HepG2 (cell line): ENCODE data around the gene SEC24D. TPM values are rescaled to one million over a fixed set of nuclear protein-coding genes. Genes with fewer than 3 reads are reported as not detected.

Source experiments
- ATAC-seq: fragments of 200-7000 bp; cut with Tn5 transposase; 3 replicates; pipeline ENCODE4 v1.9.1; 2020; ENCODE audit warnings: mild to moderate bottlenecking, moderate library complexity
- BruUV-seq: library from RNA; stranded (reverse); fragments of 400-500 nt; replicated peaks from 2 replicates; lab custom pipeline; 2021; lab: Mats Ljungman, UMichigan
- CTCF ChIA-PET: fragments of 300-600 bp; formaldehyde crosslinking; extraction: SDS; loops from one replicate; lab custom pipeline; 2021; ENCODE audit warnings: low total read pairs, inconsistent platforms, low intra/inter-chr PET ratio; lab: Yijun Ruan, JAX
- POLR2A ChIA-PET: fragments of 350-600 bp; sonication (Branson Sonifier 250); formaldehyde crosslinking; loops from one replicate; lab custom pipeline; 2020; ENCODE audit warnings: antibody characterized with exemption, inconsistent platforms; lab: Yijun Ruan, JAX
- DNase-seq: peaks from one replicate; pipeline ENCODE4 v3.0.0-alpha.2; 2015; ENCODE audit warnings: low spot score
- FAIRE-seq: peaks from 3 replicates; lab custom pipeline; 2011; peaks lifted over from hg19 to GRCh38; lab: Jason Lieb, UNC
- H2AFZ ChIP-seq: one replicate; pipeline ENCODE4 v1.6.1; 2011; ENCODE audit warnings: low read length, inconsistent platforms
- H3K27ac ChIP-seq: fragments of 300-600 bp; 3 replicates; pipeline ENCODE4 v1.8.0; 2011; ENCODE audit warnings: mixed run types, mild to moderate bottlenecking, mixed read lengths, low read length, inconsistent platforms; ENCODE audit not compliant: insufficient read depth; ENCODE audit errors: extremely low read length
- H3K27me3 ChIP-seq, 2 experiments: fragments of 200-600 bp in 1 of 2; 2 replicates in 1 of 2; 3 replicates in 1 of 2; pipeline versions ENCODE4 v1.6.0 to v1.8.0; 2011; ENCODE audit warnings: low read length in 2 of 2, mild to moderate bottlenecking in 2 of 2, moderate library complexity in 2 of 2, inconsistent platforms in 1 of 2; ENCODE audit not compliant: insufficient read depth in 2 of 2, control insufficient read depth in 1 of 2
- H3K36me3 ChIP-seq, 2 experiments: fragments of 200-600 bp in 1 of 2; replicated peaks in 1 of 2; 2 replicates in 1 of 2; 3 replicates in 1 of 2; pipeline versions ENCODE4 v1.5.1 to v1.8.0; 2011; ENCODE audit warnings: low read length in 2 of 2, inconsistent platforms in 1 of 2; ENCODE audit not compliant: insufficient read depth in 2 of 2, control insufficient read depth in 1 of 2
- H3K4me1 ChIP-seq: 2 replicates; pipeline ENCODE4 v1.5.1; 2012; ENCODE audit warnings: low read length, inconsistent platforms; ENCODE audit not compliant: insufficient read depth
- H3K4me2 ChIP-seq: 2 replicates; pipeline ENCODE4 v1.6.0; 2011; ENCODE audit warnings: low read depth, low read length, inconsistent platforms
- H3K4me3 ChIP-seq, 3 experiments: fragments of 200-600 bp in 1 of 3; sonication (generic), shearing (Covaris generic) in 1 of 3; replicated peaks in 1 of 3; 2 replicates each; pipeline ENCODE4 v1.5.1; 2011 to 2016; ENCODE audit warnings: low read length in 3 of 3, inconsistent platforms in 2 of 3, low read depth in 2 of 3, mild to moderate bottlenecking in 2 of 3, control low read depth in 1 of 3, mixed read lengths in 1 of 3; ENCODE audit not compliant: insufficient read depth in 1 of 3
- H3K79me2 ChIP-seq: one replicate; pipeline ENCODE4 v1.6.1; 2011; ENCODE audit warnings: low read length, inconsistent platforms; ENCODE audit not compliant: insufficient read depth
- H3K9ac ChIP-seq: 2 replicates; pipeline ENCODE4 v1.6.0; 2011; ENCODE audit warnings: mild to moderate bottlenecking, low read depth, low read length, inconsistent platforms; ENCODE audit not compliant: insufficient read depth
- H3K9me3 ChIP-seq: 2 replicates; pipeline ENCODE4 v1.5.1; 2012; ENCODE audit warnings: mild to moderate bottlenecking, low read length
- H4K20me1 ChIP-seq: 2 replicates; pipeline ENCODE4 v1.6.0; 2011; ENCODE audit warnings: inconsistent platforms, mild to moderate bottlenecking, low read length, moderate library complexity; ENCODE audit not compliant: insufficient read depth
- ATRX ChIP-seq: sonication (generic); formaldehyde crosslinking; IDR thresholded peaks from 2 replicates; pipeline ENCODE4 v1.4.0; 2020; ENCODE audit warnings: missing genetic modification reagents, borderline replicate concordance
- CBX2 ChIP-seq, 2 experiments: fragments of 200-600 bp in 1 of 2; sonication (generic); formaldehyde crosslinking in 1 of 2; IDR thresholded peaks; 2 replicates each; pipeline versions ENCODE4 v1.7.0 to v1.8.1; 2018 to 2022; ENCODE audit warnings: low read depth in 2 of 2, low read length in 1 of 2, mild to moderate bottlenecking in 1 of 2, missing genetic modification reagents in 1 of 2
- CEBPB ChIP-seq: IDR thresholded peaks from 2 replicates; pipeline ENCODE4 v1.6.1; 2011; ENCODE audit warnings: low read depth, low read length, improper control_type of control experiment, borderline replicate concordance
- FLYWCH1 ChIP-seq: sonication (generic); formaldehyde crosslinking; IDR thresholded peaks from 2 replicates; pipeline ENCODE4 v1.8.1; 2023; ENCODE audit warnings: mild to moderate bottlenecking, missing genetic modification reagents
- FOSL2 ChIP-seq: sonication (generic); formaldehyde crosslinking; IDR thresholded peaks from 2 replicates; pipeline ENCODE4 v1.4.0; 2020; ENCODE audit warnings: missing genetic modification reagents
- GTF3A ChIP-seq: sonication (generic); formaldehyde crosslinking; conservative IDR thresholded peaks from 2 replicates; pipeline ENCODE4 v1.4.0; 2020; ENCODE audit warnings: mild to moderate bottlenecking, missing genetic modification reagents
- IRF9 ChIP-seq: sonication (generic); formaldehyde crosslinking; IDR thresholded peaks from 2 replicates; pipeline ENCODE4 v1.8.0; 2022; ENCODE audit warnings: missing genetic modification reagents, mild to moderate bottlenecking, borderline replicate concordance
- SAP130 ChIP-seq: IDR thresholded peaks from 2 replicates; pipeline ENCODE4 v1.6.1; 2016; ENCODE audit warnings: low read depth
- ZNF75D ChIP-seq: sonication (generic); formaldehyde crosslinking; IDR thresholded peaks from 2 replicates; pipeline ENCODE4 v1.8.1; 2023; ENCODE audit warnings: missing genetic modification reagents, mild to moderate bottlenecking, borderline replicate concordance
- ZSCAN22 ChIP-seq: sonication (generic); formaldehyde crosslinking; IDR thresholded peaks from 2 replicates; pipeline ENCODE4 v1.4.0; 2020; ENCODE audit warnings: mild to moderate bottlenecking, missing genetic modification reagents
- WGBS: methylation state at CpG from one replicate; pipeline ENCODE4 v1.1.6; 2017; ENCODE audit warnings: low lambda C conversion rate; 5-methylcytosine and 5-hydroxymethylcytosine counted together
- in situ Hi-C: cut with HindIII; loops from 2 replicates; pipeline ENCODE4 v1.10.0; 2017; ENCODE audit warnings: low pct_unique_long_range_greater_than_20kb; ENCODE audit not compliant: extremely low pct_ligation_motif_present
- intact Hi-C: fragments of 100-400 bp; cut with micrococcal nuclease; formaldehyde crosslinking; loops from one replicate; pipeline ENCODE4 v1.10.0; 2022; ENCODE audit not compliant: unreplicated experiment
- polyA plus RNA-seq, 8 experiments: library from polyadenylated mRNA; depleted of rRNA in 3 of 8; stranded (reverse) in 7 of 8; unstranded in 1 of 8; fragments of >200 nt; fragmentation: Illumina TruSeq in 4 of 8; extraction: Trizol in 4 of 8; gene quantifications; 2 replicates each; pipeline versions ENCODE4 v1.2.1 to v1.2.3, GENCODE V29; 2011 to 2016; ENCODE audit warnings: low read depth in 4 of 8, missing spikeins in 1 of 8, mixed read lengths in 1 of 8; ENCODE audit not compliant: insufficient read depth in 1 of 8
- total RNA-seq, 5 experiments: library from RNA; depleted of rRNA; stranded (reverse); fragments of >200 nt; fragmentation: Illumina TruSeq; extraction: Trizol; gene quantifications; 2 replicates each; pipeline ENCODE4 v1.2.3, GENCODE V29; 2016; ENCODE audit warnings: low read depth in 1 of 5
- TF ChIP-seq, protein P1 (sequence below): sonication (generic); formaldehyde crosslinking; IDR thresholded peaks from 2 replicates; pipeline ENCODE4 v1.4.0; 2020; ENCODE audit warnings: missing genetic modification reagents

The SEC24D gene
- total and polyA plus RNA-seq, 2 of the 13 experiments (the other 11 are each of a cell fraction or from before 2014, with no cell fraction given): 30.0 to 51.1 TPM

GRCh38 chr4:118821590-118822293, 14.2 kb downstream of the SEC24D start:
- BruUV-seq: no TSS peak
- CTCF ChIA-PET: no interaction called here

More at GRCh38 chr4:118821590-118822293, 14.2 kb downstream of the SEC24D start:
- intact Hi-C loops: no loop called here
- Histone ChIP-seq H4K20me1 (peaks cover 13% of the 10 kb centered on the region), H3K4me2 (no peak overlapping the region), H3K9ac (no peak overlapping the region), H3K36me3 (peaks cover 7 to 42% of the 10 kb centered on the region in 2 experiments; a peak in 4 of 5 replicates), H3K9me3 (no peaks in the 10 kb centered on the region), H3K4me3 (no peak overlapping the region), H3K4me1 (peaks cover 11% of the 10 kb centered on the region), H2AFZ (no peak overlapping the region), H3K27me3 (no peaks in the 10 kb centered on the region), H3K79me2 (peaks cover 67% of the 10 kb centered on the region), H3K27ac (no peak overlapping the region)
- 90% methylated on average over 5 of the region's 5 CpGs for WGBS
- in situ Hi-C loops: no loop called here
- FAIRE-seq: no peak
- peak; percentile 4 for DNase-seq
- POLR2A ChIA-PET: interaction anchor here (1.1 kb wide), 1 partner anchor 13 kb away, joined by 3 read pairs; no protein-coding TSS in a partner anchor
- peak; percentile 79 for ATAC-seq
- 0 out of 2 replicates have a peak, but pooled peaks have one; percentile 31 for TF ChIP-seq ZSCAN22 (CRISPR knock-in tag)
- TF ChIP-seq, protein P1, sequence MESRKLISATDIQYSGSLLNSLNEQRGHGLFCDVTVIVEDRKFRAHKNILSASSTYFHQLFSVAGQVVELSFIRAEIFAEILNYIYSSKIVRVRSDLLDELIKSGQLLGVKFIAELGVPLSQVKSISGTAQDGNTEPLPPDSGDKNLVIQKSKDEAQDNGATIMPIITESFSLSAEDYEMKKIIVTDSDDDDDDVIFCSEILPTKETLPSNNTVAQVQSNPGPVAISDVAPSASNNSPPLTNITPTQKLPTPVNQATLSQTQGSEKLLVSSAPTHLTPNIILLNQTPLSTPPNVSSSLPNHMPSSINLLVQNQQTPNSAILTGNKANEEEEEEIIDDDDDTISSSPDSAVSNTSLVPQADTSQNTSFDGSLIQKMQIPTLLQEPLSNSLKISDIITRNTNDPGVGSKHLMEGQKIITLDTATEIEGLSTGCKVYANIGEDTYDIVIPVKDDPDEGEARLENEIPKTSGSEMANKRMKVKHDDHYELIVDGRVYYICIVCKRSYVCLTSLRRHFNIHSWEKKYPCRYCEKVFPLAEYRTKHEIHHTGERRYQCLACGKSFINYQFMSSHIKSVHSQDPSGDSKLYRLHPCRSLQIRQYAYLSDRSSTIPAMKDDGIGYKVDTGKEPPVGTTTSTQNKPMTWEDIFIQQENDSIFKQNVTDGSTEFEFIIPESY (CRISPR knock-in tag): peak; percentile 90
- no peak for TF ChIP-seq GTF3A (CRISPR knock-in tag)
- TF ChIP-seq ZNF75D: no peak
- no peak for TF ChIP-seq IRF9 (CRISPR knock-in tag)
- no peak for TF ChIP-seq CBX2 (IDR thresholded peaks at IDR 0.05; ENCODE audit: low read depth, low read length)
- no peak for TF ChIP-seq CBX2 (CRISPR knock-in tag; IDR thresholded peaks at IDR 0.05; ENCODE audit: low read depth)
- no peak for TF ChIP-seq ATRX
- no peak for TF ChIP-seq FLYWCH1 (CRISPR knock-in tag)
- peak; percentile 53 for TF ChIP-seq FOSL2 (CRISPR knock-in tag)
- TF ChIP-seq CEBPB: peak; percentile 13; the same call in 1 of the 2 replicates
- peak; percentile 46; the same call in 1 of the 2 replicates for TF ChIP-seq SAP130 (CRISPR knock-in tag)
